Kidney (tissue), 14 donors: ENCODE measurements around the gene ARFGAP3. TPM values are rescaled to one million over a fixed set of nuclear protein-coding genes. Genes with fewer than 3 reads are reported as not detected.

Source experiments
- DNase-seq, 5 donors: peaks; one replicate each; pipeline ENCODE4 v3.0.0-alpha.2; 2013 to 2020
- FAIRE-seq: peaks from 2 replicates; lab custom pipeline; 2012; peaks lifted over from hg19 to GRCh38; lab: Jason Lieb, UNC
- H3K27ac ChIP-seq, 2 donors: one replicate each; pipeline ENCODE4 v1.7.0; 2013; ENCODE audit warnings: low read depth in 2 of 2, low read length in 2 of 2, inconsistent platforms in 1 of 2
- H3K27me3 ChIP-seq: one replicate; pipeline ENCODE4 v1.7.1; 2013; ENCODE audit warnings: low read length, inconsistent platforms; ENCODE audit not compliant: control insufficient read depth, insufficient read depth
- H3K36me3 ChIP-seq, 3 donors: one replicate each; pipeline versions ENCODE4 v1.7.0 to v1.7.1; 2013; ENCODE audit warnings: low read length in 3 of 3, control low read depth in 1 of 3, inconsistent platforms in 1 of 3; ENCODE audit not compliant: insufficient read depth in 3 of 3, control insufficient read depth in 2 of 3
- H3K4me1 ChIP-seq, 3 donors: one replicate each; pipeline versions ENCODE4 v1.7.0 to v1.7.1; 2013; ENCODE audit warnings: low read length in 3 of 3, inconsistent platforms in 1 of 3, low read depth in 1 of 3; ENCODE audit not compliant: control insufficient read depth in 2 of 3, insufficient read depth in 2 of 3
- H3K4me3 ChIP-seq, 3 donors: one replicate each; pipeline versions ENCODE4 v1.7.0 to v1.8.1; 2013; ENCODE audit warnings: low read length in 3 of 3, control low read depth in 1 of 3, inconsistent platforms in 1 of 3
- H3K9ac ChIP-seq, 3 donors: one replicate each; pipeline versions ENCODE4 v1.7.0 to v1.7.1; 2013; ENCODE audit warnings: low read length in 3 of 3, control low read depth in 1 of 3, inconsistent platforms in 1 of 3
- H3K9me3 ChIP-seq, 3 donors: one replicate each; pipeline versions ENCODE4 v1.7.0 to v1.7.1; 2013; ENCODE audit warnings: low read length in 3 of 3, control low read depth in 1 of 3, inconsistent platforms in 1 of 3; ENCODE audit not compliant: control insufficient read depth in 2 of 3, insufficient read depth in 1 of 3
- intact Hi-C: fragments of 100-400 bp; cut with DNase I; formaldehyde crosslinking; loops from one replicate; pipeline ENCODE4 v1.11.1; 2022
- polyA plus RNA-seq: library from polyadenylated mRNA; stranded (reverse); fragments of 350-450 nt; fragmentation: Illumina TruSeq; extraction: RNeasy Lipid Tissue Mini Kit (QIAGEN cat#74804); gene quantifications from one replicate; pipeline ENCODE4 v1.2.3, GENCODE V29; 2014; ENCODE audit warnings: low read depth, low replicate concordance; ENCODE audit not compliant: insufficient read depth
- total RNA-seq: library from RNA; stranded (reverse); fragmentation: NEBNext Ultra II Directional; extraction: Animal tissue kit (Norgen Biotek cat#: 25700); gene quantifications from one replicate; pipeline ENCODE4 v1.2.1, GENCODE V29; 2021
- TF ChIP-seq, protein P1 (sequence below): IDR thresholded peaks from 3 replicates; pipeline ENCODE4 v1.5.1; 2012; ENCODE audit warnings: mild to moderate bottlenecking, moderate library complexity, borderline replicate concordance; ENCODE audit not compliant: insufficient read depth; ENCODE audit errors: extremely low read depth
- donor health status: control.
- donor health status: control.
- donor health status: control.
- donor health status: control.
- donor health status: control.
- donor health status: DM: yes; HTN: yes; CAD: no.
- donor health status: Normal renal cell carcinoma (clear cell type).

The ARFGAP3 gene
- total and polyA plus RNA-seq, 2 donors from 2014 or later = 29.9 to 97.3 TPM

DNA sequence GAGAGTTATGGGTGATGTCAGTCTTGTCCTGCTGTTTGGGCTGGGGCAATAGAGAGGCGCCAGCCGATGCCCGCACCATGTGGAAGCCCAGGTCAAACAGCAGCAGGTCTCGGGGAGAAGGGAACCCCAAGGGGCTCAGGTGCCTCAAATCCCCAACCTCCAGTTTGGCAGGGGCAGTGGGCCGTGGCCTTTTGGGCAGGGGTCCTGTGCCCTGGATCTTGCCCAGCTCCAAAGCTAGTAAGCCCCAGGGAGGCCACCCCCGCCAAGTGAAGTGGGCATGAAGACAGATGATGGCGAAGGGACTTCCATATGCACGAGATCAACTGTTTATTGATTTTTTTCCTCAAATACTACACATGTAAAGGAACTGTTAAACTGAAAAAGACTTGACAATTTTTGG, 12.4 kb upstream of the ARFGAP3 start:
- Histone ChIP-seq H3K9ac (no peak overlapping the region), H3K27ac (no peak overlapping the region), H3K4me3 (no peak overlapping the region), H3K4me1 (peaks cover 0 to 8% (median 0%) of the 10 kb centered on the region in 3 donors), H3K27me3 (no peaks in the 10 kb centered on the region), H3K9me3 (no peaks in the 10 kb centered on the region), H3K36me3 (peaks cover 0 to 32% (median 13%) of the 10 kb centered on the region in 3 donors)
- TF ChIP-seq, protein P1, sequence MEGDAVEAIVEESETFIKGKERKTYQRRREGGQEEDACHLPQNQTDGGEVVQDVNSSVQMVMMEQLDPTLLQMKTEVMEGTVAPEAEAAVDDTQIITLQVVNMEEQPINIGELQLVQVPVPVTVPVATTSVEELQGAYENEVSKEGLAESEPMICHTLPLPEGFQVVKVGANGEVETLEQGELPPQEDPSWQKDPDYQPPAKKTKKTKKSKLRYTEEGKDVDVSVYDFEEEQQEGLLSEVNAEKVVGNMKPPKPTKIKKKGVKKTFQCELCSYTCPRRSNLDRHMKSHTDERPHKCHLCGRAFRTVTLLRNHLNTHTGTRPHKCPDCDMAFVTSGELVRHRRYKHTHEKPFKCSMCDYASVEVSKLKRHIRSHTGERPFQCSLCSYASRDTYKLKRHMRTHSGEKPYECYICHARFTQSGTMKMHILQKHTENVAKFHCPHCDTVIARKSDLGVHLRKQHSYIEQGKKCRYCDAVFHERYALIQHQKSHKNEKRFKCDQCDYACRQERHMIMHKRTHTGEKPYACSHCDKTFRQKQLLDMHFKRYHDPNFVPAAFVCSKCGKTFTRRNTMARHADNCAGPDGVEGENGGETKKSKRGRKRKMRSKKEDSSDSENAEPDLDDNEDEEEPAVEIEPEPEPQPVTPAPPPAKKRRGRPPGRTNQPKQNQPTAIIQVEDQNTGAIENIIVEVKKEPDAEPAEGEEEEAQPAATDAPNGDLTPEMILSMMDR = no peak
- intact Hi-C loops = loop anchor here (10.0 kb wide), 1 partner anchor 165 kb away; no protein-coding TSS in a partner anchor
- DNase-seq (no peak), FAIRE-seq (no peak)

DNA sequence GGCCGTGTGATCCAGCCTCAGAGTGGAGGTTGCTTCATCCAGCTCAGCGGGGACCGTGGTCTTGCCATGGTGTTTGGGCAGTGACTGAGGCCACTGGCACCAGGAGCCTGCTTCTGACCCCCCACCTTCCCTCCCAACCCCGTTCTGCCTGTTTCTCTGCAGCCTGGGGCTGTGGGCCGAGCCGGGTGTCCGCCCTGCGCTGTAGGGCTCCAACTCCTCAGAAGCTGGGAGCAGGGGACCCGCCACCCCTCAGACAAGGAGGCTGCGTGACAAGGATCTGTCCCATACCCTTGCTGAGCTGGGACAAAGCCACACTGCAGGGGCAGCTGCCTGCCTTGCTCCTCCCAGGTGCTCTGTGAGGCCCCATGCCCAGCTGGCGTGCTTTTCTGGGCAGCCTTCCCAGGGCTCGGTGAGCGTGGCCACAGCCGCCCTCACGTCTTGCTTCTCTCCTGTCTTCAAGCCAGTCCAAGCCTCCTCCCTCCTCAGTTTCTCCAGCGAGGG, 11.7 kb upstream of the ARFGAP3 start:
- Histone ChIP-seq H3K9me3 (no peaks in the 10 kb centered on the region), H3K9ac (no peak overlapping the region), H3K36me3 (peaks cover 0 to 28% (median 13%) of the 10 kb centered on the region in 3 donors), H3K4me1 (peaks cover 0 to 8% (median 0%) of the 10 kb centered on the region in 3 donors), H3K27ac (no peak overlapping the region), H3K4me3 (no peak overlapping the region), H3K27me3 (no peaks in the 10 kb centered on the region)
- TF ChIP-seq, protein P1 = peak; percentile 1
- intact Hi-C loops = loop anchor here (10.0 kb wide), 1 partner anchor 166 kb away; no protein-coding TSS in a partner anchor
- FAIRE-seq (no peak), DNase-seq (peak in 1 of 5 donors; percentile 88)

DNA sequence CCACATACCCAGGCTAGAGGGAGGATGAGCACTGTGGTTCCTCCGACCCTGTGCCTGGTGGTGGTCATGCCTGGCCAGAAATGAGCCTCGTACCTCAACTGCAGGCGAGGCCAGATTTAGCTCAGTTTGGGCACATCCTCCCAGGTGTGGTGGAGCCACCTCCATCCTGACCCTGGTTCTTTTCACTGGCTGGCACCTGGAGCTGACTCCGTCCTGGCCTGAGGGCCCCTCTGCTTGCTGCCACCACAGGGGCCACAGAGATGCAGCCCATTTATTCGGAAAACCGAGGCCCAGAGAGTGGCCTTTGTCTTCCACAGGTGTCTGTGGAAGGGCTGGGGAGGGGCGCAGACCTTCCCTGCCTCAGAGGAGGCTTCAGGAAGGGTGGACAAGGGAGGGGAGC, 9.0 kb upstream of the ARFGAP3 start:
- TF ChIP-seq, protein P1 = no peak
- FAIRE-seq (no peak), DNase-seq (no peak)
- Histone ChIP-seq H3K4me1 (peaks cover 0 to 8% (median 0%) of the 10 kb centered on the region in 3 donors), H3K9ac (no peak overlapping the region), H3K36me3 (peaks cover 0 to 7% (median 0%) of the 10 kb centered on the region in 3 donors), H3K27me3 (no peaks in the 10 kb centered on the region), H3K4me3 (no peak overlapping the region), H3K27ac (no peak overlapping the region), H3K9me3 (no peaks in the 10 kb centered on the region)
- intact Hi-C loops = loop anchor here (10.0 kb wide), 1 partner anchor 169 kb away; no protein-coding TSS in a partner anchor
